ENCODE results near the gene FURIN. TPM values are rescaled to one million over a fixed set of nuclear protein-coding genes. Genes with fewer than 3 reads are reported as not detected.
"Not testable (repeated sequence)": the region's sequence is repeated elsewhere in the genome, so short reads cannot be mapped to it uniquely, and the experiment has no call there.

The FURIN gene
- total RNA-seq, 1 experiment from 2014 or later, result 20.4 TPM

DNA sequence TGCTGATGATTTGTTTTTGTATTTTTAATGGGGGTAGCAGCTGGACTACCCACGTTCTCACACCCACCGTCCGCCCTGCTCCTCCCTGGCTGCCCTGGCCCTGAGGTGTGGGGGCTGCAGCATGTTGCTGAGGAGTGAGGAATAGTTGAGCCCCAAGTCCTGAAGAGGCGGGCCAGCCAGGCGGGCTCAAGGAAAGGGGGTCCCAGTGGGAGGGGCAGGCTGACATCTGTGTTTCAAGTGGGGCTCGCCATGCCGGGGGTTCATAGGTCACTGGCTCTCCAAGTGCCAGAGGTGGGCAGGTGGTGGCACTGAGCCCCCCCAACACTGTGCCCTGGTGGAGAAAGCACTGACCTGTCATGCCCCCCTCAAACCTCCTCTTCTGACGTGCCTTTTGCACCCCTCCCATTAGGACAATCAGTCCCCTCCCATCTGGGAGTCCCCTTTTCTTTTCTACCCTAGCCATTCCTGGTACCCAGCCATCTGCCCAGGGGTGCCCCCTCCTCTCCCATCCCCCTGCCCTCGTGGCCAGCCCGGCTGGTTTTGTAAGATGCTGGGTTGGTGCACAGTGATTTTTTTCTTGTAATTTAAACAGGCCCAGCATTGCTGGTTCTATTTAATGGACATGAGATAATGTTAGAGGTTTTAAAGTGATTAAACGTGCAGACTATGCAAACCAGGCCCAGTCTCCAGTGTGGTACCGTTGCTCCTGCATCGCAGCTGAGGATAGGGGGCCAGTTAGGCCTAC, 14.6 kb downstream of the FURIN start:
- DNase-seq (ENCODE audit: low read depth), result no peak

DNA sequence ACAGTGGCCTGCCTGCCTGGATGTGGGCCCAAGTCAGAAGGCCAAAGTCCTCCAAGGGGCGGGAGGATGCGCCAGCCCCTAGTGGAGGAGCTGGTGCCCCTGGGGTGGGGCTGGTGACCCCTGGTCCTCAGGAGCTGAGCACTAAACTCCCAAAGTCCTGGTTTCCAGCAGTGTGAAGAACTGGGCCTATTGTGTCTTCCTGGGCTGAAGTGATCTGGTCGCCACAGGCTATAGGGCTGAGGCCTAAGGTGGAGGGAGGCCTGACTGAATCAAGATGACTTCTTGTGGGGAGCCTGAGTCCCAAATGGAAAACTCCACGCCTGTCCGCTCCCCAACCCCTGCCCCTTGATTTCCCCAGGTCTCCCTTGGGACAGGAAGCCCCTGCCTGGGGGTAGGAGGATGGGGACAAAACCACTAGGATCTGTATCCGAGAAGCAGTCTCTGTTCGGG, 15.2 kb downstream of the FURIN start:
- DNase-seq (ENCODE audit: low read depth), result no peak

GRCh38 chr15:90883976-90884718, 15.8 kb downstream of the FURIN start, which contains the start of gene FES:
FES (plus strand) TSS chr15:90884504; CDS start chr15:90885046, 542 bp downstream.
- peak; percentile 46 for DNase-seq (ENCODE audit: low read depth)

- DNase-seq (ENCODE audit: low read depth), result no peak
These were observed 16.5 kb downstream of the FURIN start for GRCh38 chr15:90884719-90885431.

DNA sequence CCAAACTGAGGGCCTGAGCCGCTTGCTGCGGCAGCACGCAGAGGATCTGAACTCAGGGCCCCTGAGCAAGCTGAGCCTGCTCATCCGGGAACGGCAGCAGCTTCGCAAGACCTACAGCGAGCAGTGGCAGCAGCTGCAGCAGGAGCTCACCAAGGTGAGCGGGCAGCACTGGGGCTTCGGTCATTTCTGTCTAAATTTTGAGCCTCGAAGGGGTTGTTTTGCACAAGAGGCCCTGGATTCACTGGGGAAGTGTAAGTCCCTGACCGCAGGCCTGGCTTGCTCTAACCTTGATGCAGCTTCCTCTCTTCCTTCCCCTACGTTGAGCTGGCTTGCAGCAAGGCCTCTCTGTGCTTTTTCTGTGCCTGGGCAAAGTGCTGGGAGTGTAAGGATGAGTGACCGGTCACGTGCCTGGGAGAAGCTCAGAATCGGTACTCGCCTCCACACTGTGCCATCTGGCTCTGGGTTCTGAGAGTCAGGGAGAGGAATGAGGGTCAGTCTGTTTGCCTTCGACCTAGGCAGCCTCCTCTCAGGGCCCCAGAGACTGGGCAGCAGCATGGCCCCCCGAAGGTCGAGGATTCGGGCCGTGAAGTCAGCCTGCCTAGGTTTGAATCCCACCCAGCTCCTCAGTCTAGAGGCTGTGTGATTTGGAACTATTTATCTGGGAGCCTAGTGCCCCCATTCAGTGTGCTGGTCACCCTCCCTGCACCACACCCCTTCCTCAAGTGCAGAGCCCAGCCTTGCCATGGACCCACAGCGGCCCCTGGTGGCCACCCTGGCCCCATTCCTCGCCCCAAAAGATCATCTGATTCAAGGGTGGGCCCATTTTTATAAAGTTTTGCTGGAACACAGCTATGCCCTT, 17.3 kb downstream of the FURIN start:
- DNase-seq (ENCODE audit: low read depth), result peak; percentile 52

- no peak for DNase-seq (ENCODE audit: low read depth)
These were observed 17.9 kb downstream of the FURIN start for GRCh38 chr15:90886291-90886614.

DNA sequence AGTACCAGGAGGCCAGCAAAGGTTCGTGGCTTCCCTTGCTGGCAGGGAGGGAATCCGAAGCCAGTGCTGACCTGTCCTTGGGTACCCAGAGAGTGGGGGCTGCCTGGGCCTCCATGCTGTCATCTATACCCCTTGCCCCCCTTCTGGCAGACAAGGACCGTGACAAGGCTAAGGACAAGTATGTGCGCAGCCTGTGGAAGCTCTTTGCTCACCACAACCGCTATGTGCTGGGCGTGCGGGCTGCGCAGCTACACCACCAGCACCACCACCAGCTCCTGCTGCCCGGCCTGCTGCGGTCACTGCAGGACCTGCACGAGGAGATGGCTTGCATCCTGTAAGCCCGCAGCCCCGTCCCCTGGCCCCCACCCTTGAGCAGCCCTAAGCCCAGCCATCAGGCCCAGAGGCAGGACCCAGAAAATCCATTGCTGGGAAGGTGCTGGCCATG, 18.7 kb downstream of the FURIN start:
- DNase-seq (ENCODE audit: low read depth), result no peak

GRCh38 chr15:90889313-90889730, 20.9 kb downstream of the FURIN start:
- DNase-seq (ENCODE audit: low read depth), result no peak

GRCh38 chr15:90889736-90890456, 21.5 kb downstream of the FURIN start:
- DNase-seq (ENCODE audit: low read depth), result no peak

- no peak for DNase-seq (ENCODE audit: low read depth)
These were observed 22.5 kb downstream of the FURIN start for GRCh38 chr15:90890839-90891238.

DNA sequence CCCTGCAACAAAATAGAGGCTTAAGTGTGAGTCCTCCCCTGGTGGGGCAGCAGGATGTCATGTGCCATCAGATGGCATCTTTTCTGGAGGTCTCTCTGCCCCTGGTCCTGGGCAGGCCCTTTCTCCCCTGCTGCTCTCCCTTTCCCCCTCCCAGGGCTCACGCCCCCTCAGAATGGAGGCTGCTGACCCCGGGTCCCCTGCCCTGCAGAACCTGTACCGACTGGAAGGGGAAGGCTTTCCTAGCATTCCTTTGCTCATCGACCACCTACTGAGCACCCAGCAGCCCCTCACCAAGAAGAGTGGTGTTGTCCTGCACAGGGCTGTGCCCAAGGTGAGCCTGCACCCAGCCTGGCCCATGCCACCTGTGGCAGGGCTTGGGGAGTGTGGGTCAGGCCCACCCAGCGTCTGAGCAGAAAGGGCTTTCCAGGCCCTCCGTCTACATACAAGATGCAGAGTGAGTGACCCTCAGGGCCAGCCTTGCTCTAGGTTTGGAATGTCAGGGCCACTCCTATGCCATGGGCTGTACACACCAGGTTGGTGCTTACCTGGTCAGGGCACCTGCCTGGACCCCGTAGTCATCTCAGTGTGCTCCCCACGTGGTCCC, 23.1 kb downstream of the FURIN start:
- no peak for DNase-seq (ENCODE audit: low read depth)

GRCh38 chr15:90892023-90892422, 23.6 kb downstream of the FURIN start:
- no peak for DNase-seq (ENCODE audit: low read depth)

GRCh38 chr15:90892498-90893174, 24.2 kb downstream of the FURIN start:
- DNase-seq (ENCODE audit: low read depth), result no peak

GRCh38 chr15:90893175-90894090, 25.0 kb downstream of the FURIN start:
- DNase-seq (ENCODE audit: low read depth), result no peak

DNA sequence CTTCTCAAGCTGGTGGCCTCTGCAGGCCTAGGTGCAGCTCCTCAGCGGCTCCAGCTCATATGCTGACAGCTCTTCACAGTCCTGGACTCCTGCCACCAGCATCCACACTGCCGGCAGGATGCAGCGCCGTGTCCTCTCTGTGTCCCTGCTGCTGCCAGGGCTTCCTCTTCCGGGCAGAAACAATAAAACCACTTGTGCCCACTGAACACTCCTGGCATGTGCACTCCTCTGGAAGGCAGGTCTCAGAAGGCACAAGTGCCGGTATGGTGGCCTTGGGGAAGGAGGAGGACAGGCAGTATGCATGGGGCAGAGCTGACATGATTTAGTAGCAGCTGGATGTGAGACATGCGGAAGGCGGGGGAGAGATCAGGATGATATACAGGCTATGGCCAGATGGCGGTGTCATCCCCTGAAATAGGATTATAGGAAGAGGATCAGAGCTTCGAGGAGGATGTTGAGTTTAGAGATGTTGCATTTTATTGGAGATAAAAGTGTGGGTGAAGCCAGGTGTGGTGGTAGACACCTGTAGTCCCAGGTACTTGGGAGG, 27.3 kb downstream of the FURIN start:
- peak; percentile 51 for DNase-seq (ENCODE audit: low read depth)

DNA sequence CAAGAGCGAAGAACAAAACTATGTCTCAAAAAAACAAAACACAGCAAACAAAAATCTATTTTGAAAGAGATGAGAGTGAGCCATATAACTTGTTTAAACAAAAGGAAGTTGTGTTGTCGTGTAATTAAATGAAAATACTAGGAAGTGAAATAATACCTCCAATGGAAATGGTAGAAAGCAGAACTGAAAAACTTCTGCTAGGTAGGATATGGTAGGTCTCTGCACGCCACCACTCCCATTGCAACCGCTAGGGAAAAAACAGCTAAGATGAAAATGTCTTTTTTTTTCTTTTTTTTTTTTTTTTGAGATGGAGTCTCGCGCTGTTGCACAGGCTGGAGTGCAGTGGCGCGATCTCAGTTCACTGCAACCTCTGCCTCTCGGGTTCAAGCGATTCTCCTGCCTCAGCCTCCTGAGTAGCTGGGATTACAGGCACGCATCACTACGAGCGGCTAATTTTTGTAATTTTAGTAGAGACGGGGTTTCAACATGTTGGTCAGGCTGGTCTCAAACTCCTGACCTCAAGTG, 28.8 kb downstream of the FURIN start:
- DNase-seq (ENCODE audit: low read depth), result not testable (repeated sequence)

DNA sequence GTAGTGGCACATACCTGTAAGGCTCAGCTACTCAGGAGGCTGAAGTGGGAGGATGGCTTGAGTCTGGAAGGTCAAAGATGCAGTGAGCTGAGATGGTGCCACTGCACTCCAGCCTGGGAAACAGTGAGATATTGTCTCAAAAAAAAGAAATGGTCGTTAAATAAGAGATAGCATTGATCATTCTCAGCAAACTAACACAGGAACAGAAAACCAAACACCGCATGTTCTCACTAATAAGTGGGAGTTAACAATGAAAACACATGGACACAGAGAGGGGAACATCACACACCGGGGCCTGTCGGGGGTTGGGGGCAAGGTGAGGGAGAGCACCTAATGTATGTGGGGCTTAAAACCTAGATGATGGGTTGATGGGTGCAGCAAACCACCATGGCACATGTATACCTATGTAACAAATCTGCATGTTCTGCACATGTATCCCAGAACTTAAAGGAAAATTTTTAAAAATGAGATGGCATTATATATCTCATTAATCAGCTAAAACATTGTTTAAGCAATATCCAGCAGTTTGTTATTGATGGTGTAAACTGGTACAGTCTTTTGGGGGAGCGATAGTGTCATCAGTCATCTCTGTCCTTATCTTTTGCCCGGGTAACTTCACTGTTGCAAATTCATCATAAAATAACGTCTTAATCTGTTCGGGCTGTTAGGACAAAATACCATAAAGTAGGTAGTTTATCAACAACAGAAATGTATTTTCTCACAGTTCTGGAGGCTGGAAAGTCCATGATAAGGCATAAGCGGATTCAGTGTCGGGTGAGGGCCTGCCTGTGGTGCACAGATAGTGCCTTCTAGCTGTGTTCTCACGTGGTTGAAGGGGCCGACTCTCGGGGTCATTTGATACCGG, 33.0 kb downstream of the FURIN start:
- no peak for DNase-seq (ENCODE audit: low read depth)
